ENCODE results near the gene RIC1.

The RIC1 gene

GRCh38 chr9:5819174-5819573 is 190.3 kb downstream of the RIC1 start:
- H3K4me3 ChIP-seq (ENCODE audit: low read depth, low read length) = no peak overlapping the region

GRCh38 chr9:5820425-5820824 is 191.5 kb downstream of the RIC1 start:
- no peak overlapping the region for H3K4me3 ChIP-seq (ENCODE audit: low read depth, low read length)

GRCh38 chr9:5825223-5825622 is 196.3 kb downstream of the RIC1 start:
- H3K4me3 ChIP-seq (ENCODE audit: low read depth, low read length) = no peak overlapping the region
